CMK (cell line): ENCODE measurements around the gene MPIG6B.
"Not testable (repeated sequence)": the region's sequence is repeated elsewhere in the genome, so short reads cannot be mapped to it uniquely, and the experiment has no call there.

ENCODE experiments used
- DNase-seq: peaks from one replicate; pipeline ENCODE4 v3.0.0-alpha.2; 2010; ENCODE audit warnings: low read depth

Gene MPIG6B

GRCh38 chr6:31700740-31701401 lies 22.3 kb upstream of the MPIG6B start:
- DNase-seq, result no peak

- peak; percentile 77 for DNase-seq
Measured at GRCh38 chr6:31701666-31702404, 21.3 kb upstream of the MPIG6B start.

- no peak for DNase-seq
Measured at GRCh38 chr6:31702405-31702818, 20.8 kb upstream of the MPIG6B start.

- peak; percentile 98 for DNase-seq
Measured at GRCh38 chr6:31702819-31703716, 20.1 kb upstream of the MPIG6B start, which contains the start of gene ABHD16A. Gene ABHD16A, minus strand, starts transcription at chr6:31703324. Its CDS starts 43 bp downstream, at chr6:31703281.

GRCh38 chr6:31705931-31706330 lies 17.2 kb upstream of the MPIG6B start:
- no peak for DNase-seq

- DNase-seq, result no peak
Measured at GRCh38 chr6:31706599-31706998, 16.6 kb upstream of the MPIG6B start, which contains the start of gene LY6G6F. Gene LY6G6F, plus strand, starts transcription at chr6:31706866. Its CDS starts 41 bp downstream, at chr6:31706907.

GRCh38 chr6:31707701-31708100 lies 15.5 kb upstream of the MPIG6B start:
- DNase-seq, result no peak

GRCh38 chr6:31708224-31708623 lies 14.9 kb upstream of the MPIG6B start:
- DNase-seq, result no peak

- not testable (repeated sequence) for DNase-seq
Measured at GRCh38 chr6:31709157-31709556, 14.0 kb upstream of the MPIG6B start.

GRCh38 chr6:31710523-31711219 lies 12.5 kb upstream of the MPIG6B start:
- peak; percentile 47 for DNase-seq

- DNase-seq, result peak; percentile 97
Measured at GRCh38 chr6:31711233-31711632, 11.9 kb upstream of the MPIG6B start.

GRCh38 chr6:31712296-31712695 lies 10.9 kb upstream of the MPIG6B start:
- no peak for DNase-seq

GRCh38 chr6:31713465-31713864 lies 9.7 kb upstream of the MPIG6B start:
- DNase-seq, result no peak

GRCh38 chr6:31713991-31714684 lies 9.0 kb upstream of the MPIG6B start:
- no peak for DNase-seq

- DNase-seq, result no peak
Measured at GRCh38 chr6:31715022-31715958, 7.9 kb upstream of the MPIG6B start, which contains the start of gene LY6G6D. Gene LY6G6D, plus strand, starts transcription at chr6:31715348. Its CDS starts 8 bp downstream, at chr6:31715356.

- no peak for DNase-seq
Measured at GRCh38 chr6:31717499-31718222, 5.5 kb upstream of the MPIG6B start.

GRCh38 chr6:31718265-31718664 lies 4.9 kb upstream of the MPIG6B start:
- DNase-seq, result no peak

GRCh38 chr6:31719001-31719400 lies 4.2 kb upstream of the MPIG6B start:
- no peak for DNase-seq

GRCh38 chr6:31720196-31720770 lies 2.9 kb upstream of the MPIG6B start:
- no peak for DNase-seq
